ENCODE results near the gene SH3RF1. TPM values are rescaled to one million over a fixed set of nuclear protein-coding genes. Genes with fewer than 3 reads are reported as not detected.

SH3RF1 gene
- total RNA-seq, 1 experiment from 2014 or later, result 11.5 TPM

DNA sequence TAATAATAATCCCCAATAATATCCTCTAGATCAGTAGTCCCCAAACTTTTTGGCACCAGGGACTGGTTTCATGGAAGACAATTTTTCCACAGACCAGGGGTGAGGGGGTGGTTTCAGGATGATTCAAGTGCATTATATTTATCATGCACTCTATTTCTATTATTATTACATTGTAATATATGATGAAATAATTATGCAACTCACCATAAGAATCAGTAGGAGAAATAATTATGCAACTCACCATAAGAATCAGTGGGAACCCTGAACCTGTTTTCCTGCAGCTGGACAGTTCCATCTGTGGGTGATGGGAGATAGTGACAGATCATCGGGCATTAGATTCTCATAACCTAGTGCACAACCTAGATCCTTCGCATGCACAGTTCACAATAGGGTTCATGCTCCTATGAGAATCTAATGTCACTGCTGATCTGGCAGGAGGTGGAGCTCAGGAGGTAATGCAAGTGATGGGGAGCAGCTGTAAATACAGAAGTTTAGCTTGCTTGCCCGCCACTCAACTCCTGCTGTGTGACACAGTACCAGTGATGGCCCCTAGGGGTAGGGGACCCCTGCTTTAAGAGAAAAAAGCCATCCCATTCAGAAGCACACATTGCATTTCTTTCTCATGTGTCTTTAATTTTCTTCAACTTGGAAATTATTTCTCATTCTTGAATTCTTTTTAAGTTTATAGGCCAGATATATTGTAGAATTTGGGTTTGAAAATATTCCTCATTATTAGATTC, 16.0 kb upstream of the SH3RF1 start:
- intact Hi-C loops (cut with micrococcal nuclease; ENCODE audit: unreplicated experiment) (no loop called here), in situ Hi-C loops (cut with HindIII; ENCODE audit: low pct_unique_long_range_greater_than_20kb, low sequenced_read_pairs) (no loop called here)
- CTCF ChIA-PET, result no interaction called here
- Histone ChIP-seq H3K36me3 (ENCODE audit: control insufficient read depth, insufficient read depth, low read length) (no peaks in the 10 kb centered on the region), H3K27me3 (ENCODE audit: control insufficient read depth, insufficient read depth, low read length) (no peaks in the 10 kb centered on the region), H3K4me3 (ENCODE audit: low read depth in 2 of 2, low read length in 2 of 2) (no peak overlapping the region), H3K27ac (ENCODE audit: low read length) (no peak overlapping the region), H3K4me1 (ENCODE audit: control insufficient read depth, insufficient read depth, low read length) (no peaks in the 10 kb centered on the region), H3K9me3 (ENCODE audit: control insufficient read depth, insufficient read depth, low read depth, low read length) (no peaks in the 10 kb centered on the region)
- ATAC-seq, result no peak
- TF ChIP-seq POLR2AphosphoS5 (IDR thresholded peaks at IDR 0.05; ENCODE audit: low read depth, low read length) (no peak), SIN3A (IDR thresholded peaks at IDR 0.05; ENCODE audit: borderline replicate concordance, insufficient read depth, low read depth, low read length) (no peak)
- POLR2A ChIA-PET, result no interaction called here
- no TSS peak for BruUV-seq (replicated peaks)
- no peak for DNase-seq (ENCODE audit: low read depth, low spot score)

GRCh38 chr4:169283114-169283509, 12.4 kb upstream of the SH3RF1 start:
- ATAC-seq, result peak; percentile 88
- no TSS peak for BruUV-seq (replicated peaks)
- intact Hi-C loops (cut with micrococcal nuclease; ENCODE audit: unreplicated experiment), result no loop called here

More at GRCh38 chr4:169283114-169283509, 12.4 kb upstream of the SH3RF1 start:
- DNase-seq (ENCODE audit: low read depth, low spot score), result peak; percentile 80
- no peak overlapping the region for H3K27ac ChIP-seq (ENCODE audit: low read length)
- H3K36me3 ChIP-seq (ENCODE audit: control insufficient read depth, insufficient read depth, low read length), result no peaks in the 10 kb centered on the region
- ChIA-PET CTCF (no interaction called here), POLR2A (no interaction called here)
- H3K9me3 ChIP-seq (ENCODE audit: control insufficient read depth, insufficient read depth, low read depth, low read length), result no peaks in the 10 kb centered on the region
- in situ Hi-C loops (cut with HindIII; ENCODE audit: low pct_unique_long_range_greater_than_20kb, low sequenced_read_pairs), result no loop called here
- H3K27me3 ChIP-seq (ENCODE audit: control insufficient read depth, insufficient read depth, low read length), result no peaks in the 10 kb centered on the region
- H3K4me1 ChIP-seq (ENCODE audit: control insufficient read depth, insufficient read depth, low read length), result no peaks in the 10 kb centered on the region
- TF ChIP-seq SIN3A (IDR thresholded peaks at IDR 0.05; ENCODE audit: borderline replicate concordance, insufficient read depth, low read depth, low read length) (no peak), TCF7L2 (IDR thresholded peaks at IDR 0.05; ENCODE audit: low read depth, low read length) (no peak), POLR2AphosphoS5 (IDR thresholded peaks at IDR 0.05; ENCODE audit: low read depth, low read length) (no peak)
- TF ChIP-seq, protein P1, sequence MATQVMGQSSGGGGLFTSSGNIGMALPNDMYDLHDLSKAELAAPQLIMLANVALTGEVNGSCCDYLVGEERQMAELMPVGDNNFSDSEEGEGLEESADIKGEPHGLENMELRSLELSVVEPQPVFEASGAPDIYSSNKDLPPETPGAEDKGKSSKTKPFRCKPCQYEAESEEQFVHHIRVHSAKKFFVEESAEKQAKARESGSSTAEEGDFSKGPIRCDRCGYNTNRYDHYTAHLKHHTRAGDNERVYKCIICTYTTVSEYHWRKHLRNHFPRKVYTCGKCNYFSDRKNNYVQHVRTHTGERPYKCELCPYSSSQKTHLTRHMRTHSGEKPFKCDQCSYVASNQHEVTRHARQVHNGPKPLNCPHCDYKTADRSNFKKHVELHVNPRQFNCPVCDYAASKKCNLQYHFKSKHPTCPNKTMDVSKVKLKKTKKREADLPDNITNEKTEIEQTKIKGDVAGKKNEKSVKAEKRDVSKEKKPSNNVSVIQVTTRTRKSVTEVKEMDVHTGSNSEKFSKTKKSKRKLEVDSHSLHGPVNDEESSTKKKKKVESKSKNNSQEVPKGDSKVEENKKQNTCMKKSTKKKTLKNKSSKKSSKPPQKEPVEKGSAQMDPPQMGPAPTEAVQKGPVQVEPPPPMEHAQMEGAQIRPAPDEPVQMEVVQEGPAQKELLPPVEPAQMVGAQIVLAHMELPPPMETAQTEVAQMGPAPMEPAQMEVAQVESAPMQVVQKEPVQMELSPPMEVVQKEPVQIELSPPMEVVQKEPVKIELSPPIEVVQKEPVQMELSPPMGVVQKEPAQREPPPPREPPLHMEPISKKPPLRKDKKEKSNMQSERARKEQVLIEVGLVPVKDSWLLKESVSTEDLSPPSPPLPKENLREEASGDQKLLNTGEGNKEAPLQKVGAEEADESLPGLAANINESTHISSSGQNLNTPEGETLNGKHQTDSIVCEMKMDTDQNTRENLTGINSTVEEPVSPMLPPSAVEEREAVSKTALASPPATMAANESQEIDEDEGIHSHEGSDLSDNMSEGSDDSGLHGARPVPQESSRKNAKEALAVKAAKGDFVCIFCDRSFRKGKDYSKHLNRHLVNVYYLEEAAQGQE (IDR thresholded peaks at IDR 0.05; ENCODE audit: insufficient read depth in 1 of 2, low read depth in 2 of 2, low read length in 1 of 2), result no peak
- TF ChIP-seq, protein P2, sequence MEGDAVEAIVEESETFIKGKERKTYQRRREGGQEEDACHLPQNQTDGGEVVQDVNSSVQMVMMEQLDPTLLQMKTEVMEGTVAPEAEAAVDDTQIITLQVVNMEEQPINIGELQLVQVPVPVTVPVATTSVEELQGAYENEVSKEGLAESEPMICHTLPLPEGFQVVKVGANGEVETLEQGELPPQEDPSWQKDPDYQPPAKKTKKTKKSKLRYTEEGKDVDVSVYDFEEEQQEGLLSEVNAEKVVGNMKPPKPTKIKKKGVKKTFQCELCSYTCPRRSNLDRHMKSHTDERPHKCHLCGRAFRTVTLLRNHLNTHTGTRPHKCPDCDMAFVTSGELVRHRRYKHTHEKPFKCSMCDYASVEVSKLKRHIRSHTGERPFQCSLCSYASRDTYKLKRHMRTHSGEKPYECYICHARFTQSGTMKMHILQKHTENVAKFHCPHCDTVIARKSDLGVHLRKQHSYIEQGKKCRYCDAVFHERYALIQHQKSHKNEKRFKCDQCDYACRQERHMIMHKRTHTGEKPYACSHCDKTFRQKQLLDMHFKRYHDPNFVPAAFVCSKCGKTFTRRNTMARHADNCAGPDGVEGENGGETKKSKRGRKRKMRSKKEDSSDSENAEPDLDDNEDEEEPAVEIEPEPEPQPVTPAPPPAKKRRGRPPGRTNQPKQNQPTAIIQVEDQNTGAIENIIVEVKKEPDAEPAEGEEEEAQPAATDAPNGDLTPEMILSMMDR (IDR thresholded peaks at IDR 0.05), result no peak
- H3K4me3 ChIP-seq (ENCODE audit: low read depth in 2 of 2, low read length in 2 of 2), result no peak overlapping the region
